OCI-LY3 (cell line): Measurements from ENCODE around the gene FBH1.

Experiments
- H2AFZ ChIP-seq: fragments of 200-600, 300-600 bp; shearing (Covaris generic); 2 replicates; pipeline ENCODE4 v1.6.0; 2014; ENCODE audit warnings: antibody characterized with exemption, low read depth, low read length
- H3K27ac ChIP-seq: fragments of 200-600, 300-600 bp; sonication (generic); 2 replicates; pipeline ENCODE4 v1.5.1; 2014; ENCODE audit warnings: mild to moderate bottlenecking, low read length, moderate library complexity, mixed read lengths
- H3K27me3 ChIP-seq: fragments of 200-600, 300-600 bp; sonication (generic); 2 replicates; pipeline ENCODE4 v1.6.1; 2014; ENCODE audit warnings: low read depth, low read length, mixed read lengths
- H3K36me3 ChIP-seq: fragments of 200-600, 300-600 bp; sonication (generic); replicated peaks from 2 replicates; pipeline ENCODE3; 2014; ENCODE audit warnings: low read depth, low read length, mixed read lengths
- H3K4me1 ChIP-seq: fragments of 300-600, 200-600 bp; sonication (generic); 2 replicates; pipeline ENCODE4 v1.6.1; 2014; ENCODE audit warnings: low read length, mixed read lengths
- H3K4me2 ChIP-seq: fragments of 200-600, 300-600 bp; sonication (generic); 2 replicates; pipeline ENCODE4 v1.6.1; 2014; ENCODE audit warnings: low read length, mixed read lengths
- H3K4me3 ChIP-seq: fragments of 300-600, 200-600 bp; sonication (generic); 2 replicates; pipeline ENCODE4 v1.5.1; 2014; ENCODE audit warnings: antibody characterized with exemption, mild to moderate bottlenecking, low read length, moderate library complexity
- H3K79me2 ChIP-seq: fragments of 300-600, 200-600 bp; shearing (Covaris generic); 2 replicates; pipeline ENCODE4 v1.6.1; 2014; ENCODE audit warnings: mild to moderate bottlenecking, low read length, mixed read lengths
- H3K9ac ChIP-seq: fragments of 300-600, 200-600 bp; shearing (Covaris generic); 2 replicates; pipeline ENCODE4 v1.6.0; 2014; ENCODE audit warnings: mild to moderate bottlenecking, low read length, moderate library complexity
- H3K9me3 ChIP-seq: fragments of 200-600, 300-600 bp; shearing (Covaris generic); 2 replicates; pipeline ENCODE4 v1.6.1; 2014; ENCODE audit warnings: low read length, mixed read lengths; ENCODE audit not compliant: insufficient read depth
- H4K20me1 ChIP-seq: fragments of 200-600, 300-600 bp; sonication (generic); 2 replicates; pipeline ENCODE4 v1.6.1; 2016; ENCODE audit warnings: low read length, mixed read lengths; ENCODE audit not compliant: insufficient read depth
- EZH2phosphoT487 ChIP-seq: fragments of 200-600 bp; shearing (Covaris generic); IDR thresholded peaks from 2 replicates; pipeline ENCODE4 v1.6.1; 2018; ENCODE audit warnings: antibody characterized with exemption, mixed run types, low read depth
- TF ChIP-seq, protein P1 (sequence below): fragments of 200-600, 300-600 bp; sonication (generic); IDR thresholded peaks from 2 replicates; pipeline ENCODE4 v1.5.1; 2014; ENCODE audit warnings: antibody characterized with exemption, low read length, low read depth

FBH1 gene

DNA sequence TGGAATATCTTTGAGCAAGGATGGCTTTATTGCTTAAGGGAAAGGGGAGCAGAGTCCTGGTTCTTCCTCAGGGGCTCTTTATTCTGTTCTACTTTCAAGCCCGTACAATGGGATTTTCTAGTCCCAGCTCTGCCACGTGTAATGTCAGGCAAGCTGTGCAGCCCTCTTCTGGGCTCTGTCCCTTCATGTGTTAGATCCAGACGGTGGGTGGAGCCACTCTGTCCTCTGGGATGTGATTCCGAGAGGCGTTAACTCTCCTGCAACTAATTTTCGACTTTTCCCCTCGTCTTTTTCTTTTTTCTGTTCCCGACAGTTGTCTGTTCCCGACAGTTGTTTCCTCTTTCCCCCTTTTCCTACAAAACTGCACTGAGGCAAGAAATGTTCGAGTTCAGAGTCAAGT, 34.8 kb downstream of the FBH1 start:
- no peak overlapping the region for H2AFZ ChIP-seq
- no peak overlapping the region for H3K4me2 ChIP-seq
- no peak overlapping the region for H3K27ac ChIP-seq
- TF ChIP-seq, protein P1, sequence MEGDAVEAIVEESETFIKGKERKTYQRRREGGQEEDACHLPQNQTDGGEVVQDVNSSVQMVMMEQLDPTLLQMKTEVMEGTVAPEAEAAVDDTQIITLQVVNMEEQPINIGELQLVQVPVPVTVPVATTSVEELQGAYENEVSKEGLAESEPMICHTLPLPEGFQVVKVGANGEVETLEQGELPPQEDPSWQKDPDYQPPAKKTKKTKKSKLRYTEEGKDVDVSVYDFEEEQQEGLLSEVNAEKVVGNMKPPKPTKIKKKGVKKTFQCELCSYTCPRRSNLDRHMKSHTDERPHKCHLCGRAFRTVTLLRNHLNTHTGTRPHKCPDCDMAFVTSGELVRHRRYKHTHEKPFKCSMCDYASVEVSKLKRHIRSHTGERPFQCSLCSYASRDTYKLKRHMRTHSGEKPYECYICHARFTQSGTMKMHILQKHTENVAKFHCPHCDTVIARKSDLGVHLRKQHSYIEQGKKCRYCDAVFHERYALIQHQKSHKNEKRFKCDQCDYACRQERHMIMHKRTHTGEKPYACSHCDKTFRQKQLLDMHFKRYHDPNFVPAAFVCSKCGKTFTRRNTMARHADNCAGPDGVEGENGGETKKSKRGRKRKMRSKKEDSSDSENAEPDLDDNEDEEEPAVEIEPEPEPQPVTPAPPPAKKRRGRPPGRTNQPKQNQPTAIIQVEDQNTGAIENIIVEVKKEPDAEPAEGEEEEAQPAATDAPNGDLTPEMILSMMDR: no peak
- TF ChIP-seq EZH2phosphoT487: no peak
- H3K4me3 ChIP-seq: no peak overlapping the region
- no peaks in the 10 kb centered on the region for H3K79me2 ChIP-seq
- H3K27me3 ChIP-seq: no peaks in the 10 kb centered on the region
- H4K20me1 ChIP-seq: no peaks in the 10 kb centered on the region
- no peaks in the 10 kb centered on the region for H3K9me3 ChIP-seq
- no peaks in the 10 kb centered on the region for H3K4me1 ChIP-seq
- peaks cover 5% of the 10 kb centered on the region for H3K36me3 ChIP-seq
- H3K9ac ChIP-seq: no peak overlapping the region

DNA sequence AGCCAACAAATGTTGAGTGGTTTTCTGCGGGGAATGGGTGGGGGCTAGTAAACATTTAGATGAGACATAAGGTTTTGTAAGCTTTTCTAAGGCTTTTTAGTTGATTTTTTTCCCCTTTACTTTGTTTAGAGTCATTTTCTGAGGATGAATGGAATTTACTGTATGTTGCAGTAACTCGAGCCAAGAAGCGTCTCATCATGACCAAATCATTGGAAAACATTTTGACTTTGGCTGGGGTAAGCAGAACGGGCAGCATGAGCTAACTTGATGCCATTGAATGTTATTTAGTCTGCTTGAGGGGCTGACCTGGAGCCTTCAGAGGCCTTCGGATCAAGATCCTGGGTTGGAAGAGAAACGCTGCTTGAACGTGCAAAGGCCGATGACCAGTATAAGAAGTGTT, 37.3 kb downstream of the FBH1 start:
- H3K4me2 ChIP-seq: no peak overlapping the region
- no peaks in the 10 kb centered on the region for H3K4me1 ChIP-seq
- no peaks in the 10 kb centered on the region for H3K27me3 ChIP-seq
- TF ChIP-seq EZH2phosphoT487: no peak
- TF ChIP-seq, protein P1: no peak
- peaks cover 2% of the 10 kb centered on the region for H3K36me3 ChIP-seq
- no peaks in the 10 kb centered on the region for H3K79me2 ChIP-seq
- no peak overlapping the region for H2AFZ ChIP-seq
- H3K4me3 ChIP-seq: no peak overlapping the region
- H3K9ac ChIP-seq: no peak overlapping the region
- H3K9me3 ChIP-seq: no peaks in the 10 kb centered on the region
- no peaks in the 10 kb centered on the region for H4K20me1 ChIP-seq
- no peak overlapping the region for H3K27ac ChIP-seq

DNA sequence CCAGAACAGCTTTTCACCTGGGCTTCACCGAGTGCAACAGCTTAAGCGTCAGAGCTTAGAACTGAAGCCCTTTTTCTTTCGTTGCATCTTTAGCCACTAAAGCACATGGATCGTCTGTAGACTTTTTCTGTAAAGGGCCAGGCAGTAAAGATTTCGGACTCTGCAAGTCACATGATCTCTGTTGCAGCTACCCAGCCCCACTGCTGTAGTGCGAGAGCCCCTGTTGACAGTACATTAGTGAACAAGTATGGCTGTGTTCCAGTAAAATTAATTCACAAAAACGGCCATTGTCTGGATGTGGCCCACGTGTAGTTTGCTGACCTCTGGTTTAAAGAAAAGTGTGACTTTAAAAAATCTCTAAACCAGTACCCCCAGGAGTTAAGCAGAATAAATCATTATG, 39.4 kb downstream of the FBH1 start:
- H3K79me2 ChIP-seq: no peaks in the 10 kb centered on the region
- H3K27ac ChIP-seq: no peak overlapping the region
- H3K36me3 ChIP-seq: peaks cover 2% of the 10 kb centered on the region
- no peaks in the 10 kb centered on the region for H3K4me1 ChIP-seq
- no peak overlapping the region for H2AFZ ChIP-seq
- no peaks in the 10 kb centered on the region for H4K20me1 ChIP-seq
- no peaks in the 10 kb centered on the region for H3K27me3 ChIP-seq
- no peak overlapping the region for H3K9ac ChIP-seq
- no peak overlapping the region for H3K4me3 ChIP-seq
- H3K9me3 ChIP-seq: no peaks in the 10 kb centered on the region
- no peak for TF ChIP-seq EZH2phosphoT487
- TF ChIP-seq, protein P1: no peak
- no peak overlapping the region for H3K4me2 ChIP-seq

DNA sequence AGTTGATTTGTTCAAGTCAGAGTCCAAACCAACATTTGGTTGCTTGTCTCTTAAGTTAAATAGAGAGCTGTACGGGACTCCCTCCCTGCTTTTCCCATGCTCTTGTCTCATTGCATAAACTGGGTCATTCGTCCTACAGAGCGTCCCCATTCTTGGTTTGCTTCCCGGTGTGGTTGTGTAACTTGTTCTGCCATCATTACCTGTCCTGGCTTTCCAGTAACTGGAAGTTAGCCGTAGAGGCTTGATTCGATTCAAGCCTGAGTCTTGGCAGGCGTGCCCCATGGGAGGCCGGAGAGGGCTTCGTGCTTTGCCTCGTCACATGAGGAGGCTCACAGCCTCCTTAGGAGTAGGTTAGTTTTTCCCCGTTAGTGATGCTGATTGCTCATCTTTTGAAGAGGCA, 40.2 kb downstream of the FBH1 start:
- no peak overlapping the region for H2AFZ ChIP-seq
- H3K27me3 ChIP-seq: no peaks in the 10 kb centered on the region
- no peaks in the 10 kb centered on the region for H3K79me2 ChIP-seq
- H3K27ac ChIP-seq: no peak overlapping the region
- no peaks in the 10 kb centered on the region for H3K9me3 ChIP-seq
- no peaks in the 10 kb centered on the region for H3K4me1 ChIP-seq
- no peak for TF ChIP-seq EZH2phosphoT487
- TF ChIP-seq, protein P1: no peak
- H3K4me3 ChIP-seq: no peak overlapping the region
- H3K9ac ChIP-seq: no peak overlapping the region
- H3K4me2 ChIP-seq: no peak overlapping the region
- H4K20me1 ChIP-seq: no peaks in the 10 kb centered on the region
- H3K36me3 ChIP-seq: peaks cover 2% of the 10 kb centered on the region
